ENCODE measurements around the gene ZNF362.

Gene ZNF362

GRCh38 chr1:33269621-33270020 lies 13.3 kb downstream of the ZNF362 start:
- H4K20me1 ChIP-seq (ENCODE audit: control insufficient read depth, insufficient read depth, low read depth, low read length), result no peaks in the 10 kb centered on the region
- no peaks in the 10 kb centered on the region for H3K9me3 ChIP-seq (ENCODE audit: control insufficient read depth, insufficient read depth, low read length)
- no peaks in the 10 kb centered on the region for H3K36me3 ChIP-seq (ENCODE audit: control insufficient read depth, low read length)
- H3K4me1 ChIP-seq (ENCODE audit: control insufficient read depth, low read length), result peaks cover 4% of the 10 kb centered on the region; the same call in 1 of the 2 replicates
- H3F3A ChIP-seq (ENCODE audit: control insufficient read depth, insufficient read depth), result no peaks in the 10 kb centered on the region
- no peaks in the 10 kb centered on the region for H3K79me2 ChIP-seq (ENCODE audit: control insufficient read depth, low read length)
- no peak overlapping the region for H3K4me3 ChIP-seq (ENCODE audit: low read length)
- TF ChIP-seq CTCF (IDR thresholded peaks at IDR 0.05; ENCODE audit: low read depth, low read length, poor library complexity, severe bottlenecking) (no peak), EZH2phosphoT487 (IDR thresholded peaks at IDR 0.05; ENCODE audit: borderline replicate concordance, low read length) (no peak)
- H3K9me2 ChIP-seq (replicated peaks; ENCODE audit: control insufficient read depth, low read length), result no peaks in the 10 kb centered on the region
- no peaks in the 10 kb centered on the region for H3K27me3 ChIP-seq (ENCODE audit: control insufficient read depth, low read length)
- H3K27ac ChIP-seq (ENCODE audit: low read depth, low read length), result no peak overlapping the region
- no peak overlapping the region for H3K4me2 ChIP-seq (ENCODE audit: low read length)

GRCh38 chr1:33270379-33270778 lies 14.1 kb downstream of the ZNF362 start:
- TF ChIP-seq EZH2phosphoT487 (IDR thresholded peaks at IDR 0.05; ENCODE audit: borderline replicate concordance, low read length), result no peak
- no peak for TF ChIP-seq CTCF (IDR thresholded peaks at IDR 0.05; ENCODE audit: low read depth, low read length, poor library complexity, severe bottlenecking)
- no peaks in the 10 kb centered on the region for H4K20me1 ChIP-seq (ENCODE audit: control insufficient read depth, insufficient read depth, low read depth, low read length)

GRCh38 chr1:33270808-33271465 lies 14.6 kb downstream of the ZNF362 start:
- no peak overlapping the region for H3K4me3 ChIP-seq (ENCODE audit: low read length)
- no peaks in the 10 kb centered on the region for H3K36me3 ChIP-seq (ENCODE audit: control insufficient read depth, low read length)
- H3F3A ChIP-seq (ENCODE audit: control insufficient read depth, insufficient read depth), result no peaks in the 10 kb centered on the region
- peaks cover 4% of the 10 kb centered on the region; the same call in 1 of the 2 replicates for H3K4me1 ChIP-seq (ENCODE audit: control insufficient read depth, low read length)
- no peak overlapping the region for H3K4me2 ChIP-seq (ENCODE audit: low read length)
- H3K9me2 ChIP-seq (replicated peaks; ENCODE audit: control insufficient read depth, low read length), result no peaks in the 10 kb centered on the region
- H3K79me2 ChIP-seq (ENCODE audit: control insufficient read depth, low read length), result no peaks in the 10 kb centered on the region
- H3K9me3 ChIP-seq (ENCODE audit: control insufficient read depth, insufficient read depth, low read length), result no peaks in the 10 kb centered on the region
- no peak overlapping the region for H3K27ac ChIP-seq (ENCODE audit: low read depth, low read length)
- TF ChIP-seq CTCF (IDR thresholded peaks at IDR 0.05; ENCODE audit: low read depth, low read length, poor library complexity, severe bottlenecking) (no peak), EZH2phosphoT487 (IDR thresholded peaks at IDR 0.05; ENCODE audit: borderline replicate concordance, low read length) (no peak)
- H4K20me1 ChIP-seq (ENCODE audit: control insufficient read depth, insufficient read depth, low read depth, low read length), result no peaks in the 10 kb centered on the region
- H3K27me3 ChIP-seq (ENCODE audit: control insufficient read depth, low read length), result no peaks in the 10 kb centered on the region

More at GRCh38 chr1:33270379-33270778, 14.1 kb downstream of the ZNF362 start:
- H3K79me2 ChIP-seq (ENCODE audit: control insufficient read depth, low read length), result no peaks in the 10 kb centered on the region
- no peaks in the 10 kb centered on the region for H3K9me3 ChIP-seq (ENCODE audit: control insufficient read depth, insufficient read depth, low read length)
- no peaks in the 10 kb centered on the region for H3K27me3 ChIP-seq (ENCODE audit: control insufficient read depth, low read length)
- H3K9me2 ChIP-seq (replicated peaks; ENCODE audit: control insufficient read depth, low read length), result no peaks in the 10 kb centered on the region
- H3K4me2 ChIP-seq (ENCODE audit: low read length), result no peak overlapping the region
- H3F3A ChIP-seq (ENCODE audit: control insufficient read depth, insufficient read depth), result no peaks in the 10 kb centered on the region
- no peak overlapping the region for H3K4me3 ChIP-seq (ENCODE audit: low read length)
- H3K36me3 ChIP-seq (ENCODE audit: control insufficient read depth, low read length), result no peaks in the 10 kb centered on the region
- no peak overlapping the region for H3K27ac ChIP-seq (ENCODE audit: low read depth, low read length)
- peaks cover 4% of the 10 kb centered on the region; the same call in 1 of the 2 replicates for H3K4me1 ChIP-seq (ENCODE audit: control insufficient read depth, low read length)
